Inferior parietal cortex (tissue), 1 donor: ENCODE results near the gene COL6A1.

ENCODE experiments used
- DNase-seq: peaks from one replicate; pipeline ENCODE4 v3.0.0-alpha.2; 2016; ENCODE audit errors: extremely low spot score

COL6A1 gene, protein sequence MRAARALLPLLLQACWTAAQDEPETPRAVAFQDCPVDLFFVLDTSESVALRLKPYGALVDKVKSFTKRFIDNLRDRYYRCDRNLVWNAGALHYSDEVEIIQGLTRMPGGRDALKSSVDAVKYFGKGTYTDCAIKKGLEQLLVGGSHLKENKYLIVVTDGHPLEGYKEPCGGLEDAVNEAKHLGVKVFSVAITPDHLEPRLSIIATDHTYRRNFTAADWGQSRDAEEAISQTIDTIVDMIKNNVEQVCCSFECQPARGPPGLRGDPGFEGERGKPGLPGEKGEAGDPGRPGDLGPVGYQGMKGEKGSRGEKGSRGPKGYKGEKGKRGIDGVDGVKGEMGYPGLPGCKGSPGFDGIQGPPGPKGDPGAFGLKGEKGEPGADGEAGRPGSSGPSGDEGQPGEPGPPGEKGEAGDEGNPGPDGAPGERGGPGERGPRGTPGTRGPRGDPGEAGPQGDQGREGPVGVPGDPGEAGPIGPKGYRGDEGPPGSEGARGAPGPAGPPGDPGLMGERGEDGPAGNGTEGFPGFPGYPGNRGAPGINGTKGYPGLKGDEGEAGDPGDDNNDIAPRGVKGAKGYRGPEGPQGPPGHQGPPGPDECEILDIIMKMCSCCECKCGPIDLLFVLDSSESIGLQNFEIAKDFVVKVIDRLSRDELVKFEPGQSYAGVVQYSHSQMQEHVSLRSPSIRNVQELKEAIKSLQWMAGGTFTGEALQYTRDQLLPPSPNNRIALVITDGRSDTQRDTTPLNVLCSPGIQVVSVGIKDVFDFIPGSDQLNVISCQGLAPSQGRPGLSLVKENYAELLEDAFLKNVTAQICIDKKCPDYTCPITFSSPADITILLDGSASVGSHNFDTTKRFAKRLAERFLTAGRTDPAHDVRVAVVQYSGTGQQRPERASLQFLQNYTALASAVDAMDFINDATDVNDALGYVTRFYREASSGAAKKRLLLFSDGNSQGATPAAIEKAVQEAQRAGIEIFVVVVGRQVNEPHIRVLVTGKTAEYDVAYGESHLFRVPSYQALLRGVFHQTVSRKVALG

DNA sequence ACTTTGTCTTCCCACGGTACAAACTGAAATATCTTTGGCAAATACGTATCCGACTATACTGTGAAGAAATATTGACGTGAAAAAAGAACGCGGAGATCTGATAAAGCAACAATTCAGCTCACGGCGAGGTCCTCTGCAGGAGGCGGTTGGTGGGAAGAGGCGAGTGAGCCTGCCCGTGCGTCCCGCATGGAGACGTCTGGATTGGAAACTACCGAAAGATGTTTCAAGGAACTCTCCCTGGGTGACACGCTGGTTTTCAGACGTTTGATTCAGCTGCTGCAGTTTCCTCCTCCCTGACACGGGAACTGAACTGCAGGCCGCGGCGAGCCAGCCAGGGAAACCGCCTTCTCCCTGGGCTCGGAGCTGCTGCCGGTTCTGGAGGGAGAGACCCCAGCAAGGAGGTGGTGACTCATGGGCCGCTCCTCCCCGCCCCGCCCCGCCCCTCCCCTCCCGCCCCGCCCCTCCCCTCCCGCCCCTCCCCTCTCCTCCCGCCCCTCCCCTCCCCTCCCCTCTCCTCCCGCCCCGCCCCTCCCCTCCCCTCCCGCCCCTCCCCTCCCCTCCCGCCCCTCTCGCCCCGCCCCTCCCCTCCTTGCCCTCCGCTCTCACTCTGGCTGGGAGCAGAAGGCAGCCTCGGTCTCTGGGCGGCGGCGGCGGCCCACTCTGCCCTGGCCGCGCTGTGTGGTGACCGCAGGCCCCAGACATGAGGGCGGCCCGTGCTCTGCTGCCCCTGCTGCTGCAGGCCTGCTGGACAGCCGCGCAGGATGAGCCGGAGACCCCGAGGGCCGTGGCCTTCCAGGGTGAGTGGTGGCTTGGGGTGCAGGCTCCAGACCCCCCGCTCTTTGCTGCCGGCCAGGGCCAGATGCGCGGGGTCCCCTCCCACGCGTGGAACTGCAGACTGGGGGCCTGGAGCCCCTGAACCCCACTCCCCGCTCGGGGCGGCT is at the start of gene COL6A1:
Gene COL6A1 (plus strand): TSS at position 620 of the 941 bp plus-strand sequence. CDS start 81 bp downstream, at position 701.
- peak; percentile 34 for DNase-seq

DNA sequence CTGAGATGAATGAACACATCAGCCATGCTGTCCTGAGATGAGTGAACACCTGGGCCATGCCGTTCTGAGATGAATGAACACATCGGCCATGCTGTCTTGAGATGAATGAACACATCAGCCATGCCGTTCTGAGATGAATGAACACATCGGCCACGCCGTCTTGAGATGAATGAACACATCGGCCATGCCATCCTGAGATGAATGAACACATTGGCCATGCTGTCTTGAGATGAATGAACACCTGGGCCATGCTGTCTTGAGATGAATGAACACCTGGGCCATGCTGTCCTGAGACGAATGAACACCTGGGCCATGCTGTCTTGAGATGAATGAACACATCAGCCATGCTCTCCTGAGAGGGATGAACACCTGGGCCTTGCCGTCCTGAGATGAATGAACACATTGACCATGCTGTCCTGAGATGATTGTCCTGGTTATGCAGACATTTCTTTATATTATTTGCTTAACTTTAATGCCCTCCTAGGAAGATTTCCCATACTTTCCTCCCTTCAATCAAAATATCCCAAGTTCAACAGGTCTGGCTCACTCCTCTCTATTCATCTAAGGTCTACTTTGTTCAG is 48.6 kb upstream of the COL6A1 start:
- no peak for DNase-seq

DNA sequence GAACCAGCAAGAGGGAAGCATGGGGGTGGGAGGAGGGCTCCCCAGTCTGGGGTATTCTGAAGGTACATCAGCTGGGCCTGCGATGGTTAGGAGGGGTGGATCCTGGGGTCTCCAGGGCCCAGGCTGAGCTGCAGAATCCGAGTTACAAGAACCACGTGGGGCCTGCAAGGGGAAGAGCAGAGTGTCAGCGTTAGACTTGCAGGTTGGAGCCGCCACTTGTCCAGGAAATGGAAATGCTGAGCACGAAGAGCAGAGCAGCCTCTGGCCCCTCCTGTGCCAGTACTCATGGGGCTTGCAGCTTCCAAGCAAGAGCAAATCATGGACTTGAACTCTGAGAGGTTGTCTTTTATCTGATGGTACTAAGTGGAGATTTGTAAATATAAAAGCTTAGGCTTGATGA is 47.5 kb upstream of the COL6A1 start:
- DNase-seq, result no peak

DNA sequence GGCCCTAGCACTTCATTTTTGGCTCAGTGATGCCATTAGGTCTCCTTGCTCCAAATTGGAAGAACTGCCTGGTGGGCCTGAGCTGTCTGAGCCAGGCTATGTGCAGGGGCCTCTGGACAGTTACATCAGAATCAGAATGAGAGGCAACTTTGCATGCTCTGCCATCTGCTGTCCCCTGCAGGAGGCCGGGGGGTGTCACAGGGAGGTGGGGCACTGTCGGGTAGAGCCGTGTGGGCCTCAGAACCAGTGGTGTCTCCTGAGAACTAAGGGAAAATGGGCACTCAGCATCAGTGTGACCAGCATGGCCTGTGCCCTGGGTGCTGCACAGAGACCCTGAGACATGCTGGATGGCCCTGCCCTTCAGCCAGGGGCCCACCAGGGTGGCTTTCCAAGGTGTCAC is 47.0 kb upstream of the COL6A1 start:
- DNase-seq, result no peak

DNA sequence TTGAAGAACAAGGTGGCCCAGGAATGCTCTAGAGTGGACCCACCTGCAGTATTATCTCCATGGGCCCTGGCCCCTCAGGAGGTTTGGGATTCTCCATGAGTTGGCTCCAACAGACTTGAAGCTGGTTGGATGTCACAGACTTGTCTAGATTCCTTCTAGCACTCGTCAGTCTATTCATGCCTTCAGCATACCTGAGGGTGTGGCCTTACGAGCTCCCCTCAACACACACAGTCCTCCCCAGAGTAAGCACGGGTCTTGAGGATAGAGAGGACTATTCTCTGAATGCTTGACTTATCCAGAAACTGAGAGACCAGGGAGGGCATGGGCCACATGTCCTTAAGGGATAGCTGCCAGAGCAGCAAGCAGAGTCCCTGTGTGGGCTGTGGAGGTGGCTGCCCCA is 45.9 kb upstream of the COL6A1 start:
- DNase-seq, result no peak

DNA sequence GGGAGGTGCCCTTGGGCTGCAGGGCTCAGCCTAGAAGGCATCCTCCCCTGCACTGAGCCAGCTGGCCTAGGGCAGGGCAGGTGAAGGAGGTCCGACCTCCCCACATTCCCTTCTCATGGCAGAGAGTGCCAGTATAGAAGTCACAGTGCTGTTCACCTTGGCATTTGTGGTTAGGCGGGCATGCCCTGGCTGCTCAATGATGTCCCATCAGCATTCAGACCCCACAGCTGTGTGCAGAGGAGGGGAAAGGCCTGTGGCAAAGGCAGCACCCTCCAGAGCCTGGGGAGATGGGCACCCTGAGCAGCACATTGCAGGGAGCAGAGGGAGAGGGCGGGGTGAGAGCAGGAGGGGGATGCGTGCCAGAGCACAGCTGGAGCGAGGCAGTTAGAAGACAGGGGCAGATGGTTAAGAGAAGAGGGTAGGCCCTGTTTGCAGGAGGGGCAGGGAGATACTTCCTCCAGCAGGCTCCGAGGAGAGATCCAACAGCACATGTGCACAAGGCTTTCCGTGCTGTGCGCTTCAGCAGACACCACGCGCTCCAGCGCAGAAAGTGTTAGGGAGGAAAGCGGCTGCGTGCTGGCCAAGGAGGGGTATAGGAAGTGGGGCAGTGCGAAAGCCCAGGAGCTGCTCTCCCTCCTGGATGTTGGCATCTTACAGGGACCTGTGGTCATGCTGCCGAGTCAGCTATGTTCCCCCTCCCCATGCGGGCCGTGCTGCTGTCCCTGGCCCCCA is 43.7 kb upstream of the COL6A1 start:
- DNase-seq, result no peak

DNA sequence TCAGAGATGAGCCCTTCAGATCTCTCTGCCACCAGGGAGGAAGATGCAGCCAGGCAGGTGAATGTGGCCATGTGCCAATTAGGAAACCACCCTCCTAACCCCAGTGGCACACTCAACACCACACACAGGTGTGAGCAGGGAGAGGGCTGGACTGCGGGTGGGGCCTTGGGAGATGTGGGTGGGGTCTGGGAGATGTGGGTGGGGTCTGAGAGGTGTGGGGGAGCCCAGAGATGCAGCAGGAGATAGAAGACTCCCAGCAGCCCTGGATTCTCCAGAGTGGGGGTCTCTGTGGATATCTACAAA is 43.2 kb upstream of the COL6A1 start:
- DNase-seq, result no peak

DNA sequence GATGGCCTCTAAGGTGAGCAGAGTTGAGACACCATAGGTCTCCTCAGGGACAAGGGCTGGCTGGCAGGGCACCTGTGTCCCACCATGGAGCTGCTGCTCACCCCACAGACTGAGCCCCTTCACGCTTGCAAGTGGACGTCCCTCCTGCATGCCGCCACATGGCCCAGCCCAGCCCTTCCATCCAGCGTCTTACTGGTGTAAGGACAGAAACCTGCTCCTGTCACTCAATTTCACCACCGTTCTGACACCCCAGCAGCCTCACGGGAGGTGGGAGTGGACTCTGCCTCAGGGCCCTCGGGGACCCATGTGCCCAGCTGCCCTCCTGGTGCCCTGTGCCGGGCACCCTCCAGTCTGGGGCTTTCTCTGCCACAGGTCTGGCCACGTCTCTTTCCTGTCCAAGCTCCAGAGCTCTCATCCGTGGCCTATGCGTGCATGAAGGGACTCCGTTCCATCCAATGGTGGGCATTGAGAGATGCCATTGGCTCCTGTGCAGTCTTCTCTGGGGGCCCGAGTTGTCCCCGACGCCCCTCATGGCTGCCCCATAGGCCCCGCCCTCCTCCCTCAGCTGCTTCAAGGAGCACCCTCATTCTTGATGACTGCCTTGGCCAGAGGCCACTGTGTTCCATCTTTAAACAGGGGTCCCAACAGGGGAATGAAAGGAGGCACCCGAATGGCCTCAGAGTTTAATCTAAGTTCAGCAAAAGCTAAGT is 42.6 kb upstream of the COL6A1 start:
- no peak for DNase-seq

DNA sequence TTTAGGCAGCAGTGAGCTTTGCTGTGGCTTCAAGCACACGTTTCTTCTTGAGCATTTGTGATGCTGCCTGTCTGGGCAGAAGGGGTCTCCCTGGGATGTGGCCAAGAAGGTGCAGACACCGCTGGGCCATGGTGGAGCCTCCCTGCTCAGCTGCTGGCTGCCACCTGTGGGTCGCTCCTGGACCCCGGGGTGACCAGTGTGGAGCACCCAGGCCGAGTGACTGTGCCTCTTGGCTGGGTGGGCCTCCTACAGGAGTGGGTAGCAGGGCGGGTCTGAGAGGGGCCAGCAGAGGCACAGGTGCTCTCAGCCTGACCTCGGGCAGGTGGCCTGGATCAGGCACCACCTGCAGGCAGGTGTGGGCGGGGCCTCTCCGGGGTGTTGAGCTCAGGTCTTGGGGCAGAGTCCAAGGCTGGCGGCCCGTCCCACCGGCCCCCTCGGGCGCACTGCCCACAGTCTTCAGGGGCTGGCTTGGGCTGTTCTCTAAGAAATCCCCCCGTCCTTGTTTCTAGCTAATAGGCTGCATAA is 42.0 kb upstream of the COL6A1 start:
- no peak for DNase-seq

DNA sequence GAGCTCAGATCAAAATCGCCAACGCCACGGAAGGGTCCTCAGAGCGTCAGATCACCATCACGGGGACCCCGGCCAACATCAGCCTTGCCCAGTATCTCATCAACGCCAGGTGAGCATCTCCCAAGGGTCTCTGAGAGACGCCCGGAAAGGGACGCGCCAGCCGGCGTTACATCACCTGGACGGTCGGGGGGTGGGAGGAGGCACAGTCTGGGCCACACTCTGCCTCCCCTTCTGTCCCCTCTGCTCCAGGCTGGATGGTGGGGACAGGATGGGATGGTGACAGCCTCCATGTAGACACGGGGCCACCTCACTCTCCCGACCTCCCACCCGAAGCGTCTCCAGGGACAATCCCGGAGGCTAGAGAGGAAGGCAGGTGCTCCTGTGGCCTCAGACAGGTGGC is 41.5 kb upstream of the COL6A1 start:
- no peak for DNase-seq

DNA sequence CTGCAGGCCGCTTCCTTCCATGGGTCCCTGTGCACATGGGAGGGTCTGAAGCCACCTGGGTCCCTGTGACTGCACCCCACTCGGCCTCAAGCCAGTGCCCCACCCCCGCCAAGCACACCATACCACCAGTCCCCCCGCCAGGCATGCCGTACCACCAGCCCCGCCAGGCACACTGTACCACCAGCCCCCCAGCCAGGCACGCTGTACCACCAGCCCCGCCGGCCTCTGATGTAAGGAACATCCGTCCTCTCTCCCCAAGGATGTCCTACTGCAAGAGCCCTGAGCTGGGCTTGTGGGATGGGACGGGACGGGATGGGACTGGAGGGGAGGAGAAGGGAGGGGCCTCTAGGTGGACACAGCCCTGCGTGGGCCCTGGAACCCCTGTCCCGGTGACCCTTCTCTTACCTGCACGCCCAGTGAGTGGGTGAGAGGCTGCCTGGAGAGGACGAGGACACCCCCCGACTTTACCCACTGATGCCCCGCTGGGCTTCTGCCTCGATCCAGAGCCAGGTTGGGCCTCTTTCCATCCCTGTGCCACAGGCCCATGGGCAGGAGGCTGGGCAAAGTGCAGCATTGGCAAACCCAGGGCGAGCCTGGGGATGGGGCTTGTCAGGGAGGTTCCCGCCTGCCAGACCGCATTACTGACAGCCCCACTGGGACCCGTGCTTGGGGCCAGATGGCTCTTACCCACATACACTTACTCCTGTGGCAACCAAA is 40.8 kb upstream of the COL6A1 start:
- no peak for DNase-seq

DNA sequence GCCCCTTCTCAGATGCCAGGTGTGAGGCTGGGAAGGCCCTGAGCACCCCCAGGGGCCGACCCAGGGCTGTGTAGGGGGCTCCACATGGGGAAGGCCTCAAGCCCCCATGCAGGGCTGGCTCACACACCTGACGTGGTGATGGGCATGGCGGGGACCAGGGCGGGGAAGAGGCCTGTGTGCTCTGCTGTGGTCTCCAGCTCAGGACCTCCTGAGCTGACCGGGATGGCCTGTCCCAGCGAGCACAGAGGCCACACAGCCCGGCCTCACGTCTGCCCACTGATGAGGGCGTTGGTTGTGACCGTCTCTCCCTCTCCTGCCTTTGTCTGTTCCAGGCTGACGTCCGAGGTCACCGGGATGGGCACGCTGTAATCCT is 40.2 kb upstream of the COL6A1 start:
- DNase-seq, result no peak

DNA sequence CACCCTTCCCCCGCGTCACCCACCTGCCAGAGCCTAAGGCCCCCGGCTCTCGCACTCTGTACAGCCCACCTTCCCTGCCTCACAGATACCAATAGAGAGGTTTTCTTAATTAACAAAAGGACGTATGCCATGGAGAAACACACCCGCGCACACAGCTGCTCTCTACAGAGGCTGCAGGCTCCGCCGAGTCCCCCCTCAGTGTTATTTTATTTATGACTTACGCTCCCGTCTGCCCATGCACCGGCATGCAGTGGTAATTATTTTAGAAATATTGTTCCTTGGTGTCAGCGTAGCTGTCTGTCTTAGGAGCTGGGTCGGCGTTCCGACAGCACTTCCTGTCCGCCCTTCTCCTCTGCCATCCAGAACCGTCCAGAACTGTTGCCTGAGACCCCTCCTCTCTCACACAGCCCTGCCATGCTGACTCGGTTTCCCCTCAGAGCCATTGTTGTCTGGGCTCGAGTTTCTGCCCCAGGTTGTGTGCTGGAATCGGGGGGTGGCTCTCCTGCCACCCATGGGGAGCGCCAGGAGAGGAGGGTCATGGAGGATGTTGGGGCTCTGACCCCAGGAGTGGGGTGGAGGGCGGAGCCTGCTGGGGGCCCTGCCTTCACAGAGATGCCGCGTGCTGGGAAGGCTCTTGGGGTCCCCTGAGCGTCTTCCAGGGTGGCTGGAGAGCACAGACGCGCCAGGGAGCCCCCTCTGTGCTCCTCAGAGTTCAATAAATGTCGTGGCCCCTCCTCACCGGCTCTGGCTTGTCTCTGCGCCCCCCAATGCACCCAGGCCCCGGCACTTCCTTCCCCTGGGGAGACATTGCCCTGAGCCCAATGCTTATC is 39.6 kb upstream of the COL6A1 start:
- no peak for DNase-seq

DNA sequence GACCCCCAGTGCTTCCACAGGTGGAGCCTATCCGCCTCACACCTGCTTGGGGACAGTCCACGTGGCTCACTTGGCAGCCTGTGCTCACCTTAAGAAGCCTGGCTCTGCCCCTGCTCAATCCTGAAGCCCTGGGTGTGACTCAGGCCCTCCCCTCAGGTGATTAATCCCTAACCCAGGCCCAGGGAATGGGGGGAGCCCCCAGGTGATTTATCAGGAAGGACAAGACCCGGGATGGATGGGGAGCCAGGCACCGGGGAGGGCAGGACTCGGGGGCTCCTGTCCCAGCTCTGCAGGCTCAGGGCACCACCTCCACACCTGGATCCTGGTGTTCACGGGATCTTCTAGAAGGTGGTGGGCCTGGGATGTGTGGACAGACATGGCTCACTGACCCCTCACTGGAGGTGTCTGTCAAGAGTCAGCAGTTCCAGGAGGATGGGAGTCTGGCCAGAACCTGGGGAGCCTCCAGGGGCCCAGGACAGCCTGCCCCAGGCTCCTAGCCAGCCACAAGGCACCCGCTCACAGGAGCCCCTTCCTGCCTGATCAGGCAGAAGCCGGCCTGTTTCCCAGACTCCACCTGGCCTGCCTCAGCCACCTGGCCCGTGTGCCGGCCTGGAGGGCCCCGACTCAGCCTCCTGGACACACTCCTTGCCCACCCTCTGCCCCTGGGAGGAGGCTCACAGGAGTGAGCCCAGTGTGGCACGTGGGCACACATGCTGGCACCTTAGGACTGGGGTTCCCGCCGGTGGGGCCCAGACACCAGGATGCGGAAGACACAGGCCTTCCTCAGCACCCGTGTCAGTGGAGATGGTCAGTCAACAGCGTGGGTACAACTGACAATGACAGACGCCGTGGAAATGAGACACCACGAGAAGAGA is 38.6 kb upstream of the COL6A1 start:
- DNase-seq, result no peak

DNA sequence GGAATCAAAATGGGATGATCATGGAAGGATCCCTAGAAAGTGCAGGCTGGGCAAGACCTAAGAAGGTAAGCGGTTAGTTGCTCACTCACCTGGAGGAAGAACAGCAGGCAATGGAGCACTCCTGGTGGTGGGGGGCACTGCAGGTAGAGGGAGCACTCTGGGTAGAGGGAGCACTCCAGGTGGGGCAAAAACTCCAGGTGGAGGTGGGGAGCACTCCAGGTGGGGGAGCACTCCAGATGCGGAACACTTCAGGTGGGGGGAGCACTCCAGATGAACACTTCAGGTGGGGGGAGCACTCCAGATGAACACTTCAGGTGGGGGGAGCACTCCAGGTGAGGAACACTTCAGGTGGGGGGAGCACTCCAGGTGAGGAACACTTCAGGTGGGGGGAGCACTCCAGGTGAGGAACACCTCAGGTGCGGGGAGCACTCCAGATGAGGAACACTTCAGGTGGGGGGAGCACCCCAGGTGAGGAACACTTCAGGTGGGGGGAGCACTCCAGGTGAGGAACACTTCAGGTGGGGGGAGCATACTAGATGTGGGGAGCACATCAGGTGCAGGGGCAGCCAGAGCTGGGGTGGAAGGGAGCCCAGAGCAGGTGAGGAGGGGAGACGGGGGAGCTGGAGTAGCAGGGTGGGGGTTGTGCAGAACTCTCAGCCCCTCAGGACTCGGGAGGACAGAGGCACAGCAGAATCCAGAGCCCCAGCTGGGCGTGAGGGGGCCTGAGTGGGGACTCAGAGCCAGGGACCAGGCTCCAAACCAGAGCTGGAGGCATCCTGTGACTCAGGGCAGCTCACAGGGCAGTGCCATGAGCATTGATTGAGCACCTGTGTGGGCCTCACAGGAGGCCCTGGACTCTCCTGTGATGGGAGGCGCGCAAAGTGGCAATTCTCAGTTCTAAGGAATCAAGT is 37.7 kb upstream of the COL6A1 start:
- no peak for DNase-seq

DNA sequence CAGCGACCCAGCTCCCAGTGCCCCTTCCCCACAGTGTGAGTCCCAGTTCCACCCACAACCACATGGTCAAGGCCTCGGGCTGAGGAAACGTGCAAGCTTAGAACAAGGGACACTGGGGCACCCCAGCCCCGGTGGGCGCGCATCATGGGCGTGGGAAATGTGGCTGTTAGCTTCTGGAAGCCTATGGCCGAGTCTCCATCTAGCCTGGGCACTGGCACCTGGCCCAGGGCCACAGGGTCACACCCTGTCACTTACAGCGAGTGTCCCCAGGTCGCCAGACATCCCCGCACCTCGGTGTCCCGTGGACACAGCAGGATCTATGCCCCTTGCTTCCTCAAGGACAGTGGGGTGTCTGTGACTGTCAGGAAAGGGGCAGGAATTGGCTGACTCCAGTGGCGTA is 37.0 kb upstream of the COL6A1 start:
- DNase-seq, result no peak
